B cell (primary cell): ENCODE results near the gene FILIP1. TPM values are rescaled to one million over a fixed set of nuclear protein-coding genes. Genes with fewer than 3 reads are reported as not detected.

Experiments
- ATAC-seq: fragments of 200-7000 bp; cut with Tn5 transposase; one replicate; pipeline ENCODE4 v1.10.0; 2021; ENCODE audit warnings: low read depth, mild to moderate bottlenecking, moderate number of reproducible peaks, moderate library complexity
- CTCF ChIA-PET: fragments of 350-600 bp; sonication (Branson Sonifier 250); formaldehyde crosslinking; loops from one replicate; lab custom pipeline; 2021; ENCODE audit warnings: antibody characterized with exemption, inconsistent platforms; lab: Charles Lee
- POLR2A ChIA-PET: fragments of 350-600 bp; sonication (Branson Sonifier 250); formaldehyde crosslinking; loops from one replicate; lab custom pipeline; 2021; ENCODE audit warnings: antibody characterized with exemption; lab: Charles Lee
- DNase-seq: peaks from one replicate; pipeline ENCODE4 v3.0.0; 2013
- H2AFZ ChIP-seq: 2 replicates; pipeline ENCODE4 v1.6.1; 2012; ENCODE audit warnings: mild to moderate bottlenecking, low read depth, low read length; ENCODE audit not compliant: insufficient read depth, poor library complexity, severe bottlenecking
- H3K27ac ChIP-seq, 2 donors: 1 replicate in 1 of 2; 2 replicates in 1 of 2; pipeline ENCODE4 v1.5.1; 2012 to 2013; ENCODE audit warnings: low read length in 2 of 2, mild to moderate bottlenecking in 2 of 2, moderate library complexity in 1 of 2
- H3K27me3 ChIP-seq, 4 experiments: fragments of 200-600 bp in 1 of 4; sonication (generic) in 1 of 4; replicated peaks in 1 of 4; 1 replicate in 2 of 4; 2 replicates in 2 of 4; pipeline versions ENCODE4 v1.6.1 to v1.7.0; 2013 to 2016; ENCODE audit warnings: low read length in 3 of 4, mild to moderate bottlenecking in 2 of 4, mixed read lengths in 1 of 4, moderate library complexity in 1 of 4; ENCODE audit not compliant: insufficient read depth in 4 of 4, control insufficient read depth in 3 of 4; ENCODE audit errors: control extremely low read depth in 1 of 4
- H3K36me3 ChIP-seq, 2 experiments: replicated peaks in 1 of 2; 1 replicate in 1 of 2; 2 replicates in 1 of 2; pipeline versions ENCODE4 v1.6.1 to v1.7.1; 2013; ENCODE audit warnings: low read length in 1 of 2; ENCODE audit not compliant: insufficient read depth in 2 of 2, control insufficient read depth in 1 of 2; ENCODE audit errors: control extremely low read depth in 1 of 2, extremely low read depth in 1 of 2
- H3K4me1 ChIP-seq, 2 donors: fragments of 200-600 bp in 1 of 2; sonication (generic) in 1 of 2; 1 replicate in 1 of 2; 2 replicates in 1 of 2; pipeline versions ENCODE4 v1.5.1 to v1.6.1; 2013 to 2017; ENCODE audit warnings: low read length in 2 of 2; ENCODE audit not compliant: control insufficient read depth in 2 of 2, insufficient read depth in 2 of 2
- H3K4me2 ChIP-seq: replicated peaks from 2 replicates; pipeline ENCODE3; 2012; ENCODE audit warnings: mild to moderate bottlenecking, low read depth, low read length; ENCODE audit not compliant: poor library complexity, severe bottlenecking
- H3K4me3 ChIP-seq, 5 experiments: fragments of 200-600 bp in 1 of 5; sonication (generic) in 1 of 5; 1 replicate in 3 of 5; 2 replicates in 2 of 5; pipeline versions ENCODE4 v1.5.1 to v1.7.0; 2011 to 2016; ENCODE audit warnings: low read length in 4 of 5, mild to moderate bottlenecking in 4 of 5, low read depth in 2 of 5, control low read depth in 1 of 5, moderate library complexity in 1 of 5; ENCODE audit not compliant: insufficient read depth in 1 of 5; ENCODE audit errors: control extremely low read depth in 1 of 5, extremely low read depth in 1 of 5
- H3K79me2 ChIP-seq: fragments of 200-600 bp; sonication (generic); one replicate; pipeline ENCODE4 v1.6.0; 2016; ENCODE audit warnings: low read length; ENCODE audit not compliant: control insufficient read depth, insufficient read depth
- H3K9ac ChIP-seq: fragments of 200-600 bp; sonication (generic); 2 replicates; pipeline ENCODE4 v1.6.1; 2017; ENCODE audit warnings: mild to moderate bottlenecking, low read length, moderate library complexity
- H3K9me3 ChIP-seq, 3 donors: one replicate each; pipeline versions ENCODE4 v1.6.1 to v1.7.1; 2013; ENCODE audit warnings: low read length in 2 of 3; ENCODE audit not compliant: control insufficient read depth in 2 of 3, insufficient read depth in 1 of 3; ENCODE audit errors: control extremely low read depth in 1 of 3
- H4K20me1 ChIP-seq: 2 replicates; pipeline ENCODE4 v1.6.0; 2012; ENCODE audit warnings: mild to moderate bottlenecking, low read length; ENCODE audit not compliant: insufficient read depth, control insufficient read depth, poor library complexity, severe bottlenecking
- H3K27ac Mint-ChIP-seq: one replicate; pipeline ENCODE4 v1.8.0; 2021; ENCODE audit warnings: mixed read lengths
- H3K27me3 Mint-ChIP-seq: one replicate; pipeline ENCODE4 v1.8.0; 2021; ENCODE audit warnings: mixed read lengths
- H3K4me1 Mint-ChIP-seq: one replicate; pipeline ENCODE4 v1.8.0; 2021; ENCODE audit warnings: mixed read lengths
- H3K4me3 Mint-ChIP-seq: one replicate; pipeline ENCODE4 v1.8.0; 2021; ENCODE audit warnings: mixed read lengths
- H3K9me3 Mint-ChIP-seq: one replicate; pipeline ENCODE4 v1.8.0; 2022; ENCODE audit warnings: mixed read lengths; ENCODE audit not compliant: insufficient read depth
- EZH2 ChIP-seq: IDR thresholded peaks from 2 replicates; pipeline ENCODE4 v1.6.1; 2012; ENCODE audit warnings: borderline replicate concordance, low read depth, mild to moderate bottlenecking, moderate library complexity, low read length; ENCODE audit not compliant: insufficient read depth, poor library complexity, severe bottlenecking
- WGBS: methylation state at CpG from one replicate; pipeline ENCODE4 v1.1.5; 2013; ENCODE audit warnings: missing lambda C conversion rate; ENCODE audit not compliant: insufficient coverage; 5-methylcytosine and 5-hydroxymethylcytosine counted together
- intact Hi-C: fragments of 100-400 bp; cut with micrococcal nuclease; formaldehyde crosslinking; loops from one replicate; pipeline ENCODE4 v1.10.0; 2022
- polyA plus RNA-seq: library from polyadenylated mRNA; depleted of rRNA; stranded (reverse); fragments of >200 nt; gene quantifications from 2 replicates; pipeline ENCODE4 v1.2.3, GENCODE V29; 2012
- total RNA-seq, 2 donors: library from RNA; stranded (reverse); fragments of 120-200 nt in 1 of 2; gene quantifications; 1 replicate in 1 of 2; 2 replicates in 1 of 2; pipeline versions ENCODE4 v1.2.3 to v1.2.4, GENCODE V29; 2013 to 2022
- TF ChIP-seq, protein P1 (sequence below): fragments of 200-600 bp; IDR thresholded peaks from one replicate; pipeline ENCODE4 v1.8.0; 2022; ENCODE audit warnings: antibody characterized with exemption, mild to moderate bottlenecking

FILIP1 gene
- total and polyA plus RNA-seq, 2 donors (not counting 1 experiment from before 2014, with no cell fraction given) = not detected

DNA sequence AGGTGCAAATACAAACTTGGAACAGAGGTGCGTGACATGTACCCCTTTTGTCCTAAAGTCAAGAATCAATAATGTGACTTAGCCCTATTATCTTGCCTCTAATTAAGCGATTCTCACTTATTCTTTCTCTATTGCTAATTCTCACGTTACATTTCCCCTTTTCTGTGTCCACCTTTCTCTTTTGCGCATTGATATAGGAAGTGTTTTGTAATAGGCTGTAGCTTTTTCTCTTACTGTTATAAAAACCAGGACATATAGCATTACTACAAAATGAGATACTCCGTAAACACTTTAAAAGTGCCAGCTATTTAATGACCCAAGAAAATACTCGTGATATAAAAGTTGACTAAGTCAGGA is 208.3 kb downstream of the FILIP1 start:
- POLR2A ChIA-PET = interaction anchor here (0.5 to 2.1 kb wide), 3 partner anchors 42 to 1769 kb away, joined by 3 to 11 read pairs (median 3); partner anchors contain the start of genes COX7A2 and SLC17A5
- ATAC-seq = no peak

More for the DNA sequence above, 208.3 kb downstream of the FILIP1 start:
- no peaks in the 10 kb centered on the region for H3K9me3 ChIP-seq
- H4K20me1 ChIP-seq = peaks cover 6% of the 10 kb centered on the region
- WGBS = 0% methylated on average over 1 of the region's 6 CpGs
- DNase-seq = no peak
- H3K27ac Mint-ChIP-seq = no peak overlapping the region
- peak overlapping the region; percentile 76 to 96 (median 92) for H3K4me3 ChIP-seq
- no peaks in the 10 kb centered on the region for H3K9me3 Mint-ChIP-seq
- peaks cover 15 to 27% of the 10 kb centered on the region in 2 donors for H3K4me1 ChIP-seq
- H3K27me3 Mint-ChIP-seq = no peaks in the 10 kb centered on the region
- no peaks in the 10 kb centered on the region for H3K27me3 ChIP-seq
- H3K4me1 Mint-ChIP-seq = peaks cover 19% of the 10 kb centered on the region
- TF ChIP-seq, protein P1, sequence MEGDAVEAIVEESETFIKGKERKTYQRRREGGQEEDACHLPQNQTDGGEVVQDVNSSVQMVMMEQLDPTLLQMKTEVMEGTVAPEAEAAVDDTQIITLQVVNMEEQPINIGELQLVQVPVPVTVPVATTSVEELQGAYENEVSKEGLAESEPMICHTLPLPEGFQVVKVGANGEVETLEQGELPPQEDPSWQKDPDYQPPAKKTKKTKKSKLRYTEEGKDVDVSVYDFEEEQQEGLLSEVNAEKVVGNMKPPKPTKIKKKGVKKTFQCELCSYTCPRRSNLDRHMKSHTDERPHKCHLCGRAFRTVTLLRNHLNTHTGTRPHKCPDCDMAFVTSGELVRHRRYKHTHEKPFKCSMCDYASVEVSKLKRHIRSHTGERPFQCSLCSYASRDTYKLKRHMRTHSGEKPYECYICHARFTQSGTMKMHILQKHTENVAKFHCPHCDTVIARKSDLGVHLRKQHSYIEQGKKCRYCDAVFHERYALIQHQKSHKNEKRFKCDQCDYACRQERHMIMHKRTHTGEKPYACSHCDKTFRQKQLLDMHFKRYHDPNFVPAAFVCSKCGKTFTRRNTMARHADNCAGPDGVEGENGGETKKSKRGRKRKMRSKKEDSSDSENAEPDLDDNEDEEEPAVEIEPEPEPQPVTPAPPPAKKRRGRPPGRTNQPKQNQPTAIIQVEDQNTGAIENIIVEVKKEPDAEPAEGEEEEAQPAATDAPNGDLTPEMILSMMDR = no peak
- no peak for TF ChIP-seq EZH2
- peak overlapping the region; percentile 89 for H3K4me2 ChIP-seq
- H3K4me3 Mint-ChIP-seq = no peak overlapping the region
- intact Hi-C loops = loop anchor here (1.0 to 10.0 kb wide), 3 partner anchors 12 to 1820 kb away; partner anchors contain the start of gene MTO1
- peak overlapping the region; percentile 77 for H2AFZ ChIP-seq
- peaks cover 80% of the 10 kb centered on the region for H3K79me2 ChIP-seq
- CTCF ChIA-PET = interaction anchor here (1.6 to 2.5 kb wide), 3 partner anchors 12 to 76 kb away, joined by 3 to 8 read pairs (median 7); no protein-coding TSS in a partner anchor
- peak overlapping the region; percentile 91 for H3K9ac ChIP-seq
- no peaks in the 10 kb centered on the region for H3K36me3 ChIP-seq
- peak overlapping the region; percentile 78 to 94 for H3K27ac ChIP-seq
